ENCODE results near the gene CAMK2D.

GRCh38 chr4:113781439-113782040 is 20.0 kb upstream of the CAMK2D start:
- TF ChIP-seq POLR2AphosphoS5 (IDR thresholded peaks at IDR 0.05; ENCODE audit: low read depth, low read length) (no peak), REST (IDR thresholded peaks at IDR 0.05; ENCODE audit: insufficient read depth in 1 of 2, low read depth in 2 of 2, low read length in 2 of 2) (no peak), TAF1 (IDR thresholded peaks at IDR 0.05; ENCODE audit: borderline replicate concordance, insufficient read depth, low read length) (no peak), FOXP2 (optimal IDR thresholded peaks at IDR 0.05; ENCODE audit: borderline replicate concordance, extremely low read depth, extremely low read length, insufficient read depth) (no peak)

All from PFSK-1 (cell line).